ENCODE measurements around the gene SLC35F6.

The SLC35F6 gene

GRCh38 chr2:26764078-26764887 is at the start of gene SLC35F6:
Gene SLC35F6, plus strand, starts transcription at chr2:26764284. Its CDS starts 66 bp downstream, at chr2:26764350.
- CTCF ChIA-PET: interaction anchor here (0.6 kb wide), 1 partner anchor 187 kb away, joined by 3 read pairs; no protein-coding TSS in a partner anchor

GRCh38 chr2:26715528-26716270 is 48.4 kb upstream of the SLC35F6 start:
- ChIA-PET CTCF (interaction anchor here (0.6 to 0.9 kb wide), 2 partner anchors 12 to 67 kb away, joined by 3 read pairs; no protein-coding TSS in a partner anchor), POLR2A (ENCODE audit: low non-redundant PET) (no interaction called here)
- no peak overlapping the region for H3K27ac ChIP-seq
- DNase-seq (ENCODE audit: low spot score): no peak
- TF ChIP-seq CTCF (conservative IDR thresholded peaks at IDR 0.05; ENCODE audit: low read depth): no peak

More at GRCh38 chr2:26764078-26764887, at the start of gene SLC35F6:
- DNase-seq (ENCODE audit: low spot score): peak; percentile 68
- peak within 1 kb of the TSS; percentile 97 for H3K27ac ChIP-seq
- no peak for TF ChIP-seq CTCF (conservative IDR thresholded peaks at IDR 0.05; ENCODE audit: low read depth)
- POLR2A ChIA-PET (ENCODE audit: low non-redundant PET): interaction anchor here (0.7 kb wide), 1 partner anchor 12 kb away, joined by 3 read pairs; no protein-coding TSS in a partner anchor

GRCh38 chr2:26716340-26716739 is 47.7 kb upstream of the SLC35F6 start:
- no peak for DNase-seq (ENCODE audit: low spot score)
- CTCF ChIA-PET: interaction anchor here (0.6 to 0.8 kb wide), 2 partner anchors 14 to 66 kb away, joined by 3 to 5 read pairs; no protein-coding TSS in a partner anchor
- TF ChIP-seq CTCF (conservative IDR thresholded peaks at IDR 0.05; ENCODE audit: low read depth): no peak
- POLR2A ChIA-PET (ENCODE audit: low non-redundant PET): no interaction called here
- no peak overlapping the region for H3K27ac ChIP-seq

GRCh38 chr2:26716769-26717168 is 47.3 kb upstream of the SLC35F6 start:
- ChIA-PET CTCF (interaction anchor here (0.8 kb wide), 1 partner anchor 13 kb away, joined by 5 read pairs; no protein-coding TSS in a partner anchor), POLR2A (ENCODE audit: low non-redundant PET) (no interaction called here)
- H3K27ac ChIP-seq: no peak overlapping the region
- no peak for TF ChIP-seq CTCF (conservative IDR thresholded peaks at IDR 0.05; ENCODE audit: low read depth)
- DNase-seq (ENCODE audit: low spot score): no peak

- POLR2A ChIA-PET (ENCODE audit: low non-redundant PET): no interaction called here
- no peak for DNase-seq (ENCODE audit: low spot score)
- no peak overlapping the region for H3K27ac ChIP-seq
- TF ChIP-seq CTCF (conservative IDR thresholded peaks at IDR 0.05; ENCODE audit: low read depth): no peak
- CTCF ChIA-PET: interaction anchor here (0.5 kb wide), 1 partner anchor 964 kb away, joined by 4 read pairs; no protein-coding TSS in a partner anchor
Measured at GRCh38 chr2:26717362-26717761, 46.7 kb upstream of the SLC35F6 start.

- CTCF ChIA-PET: no interaction called here
- no peak for DNase-seq (ENCODE audit: low spot score)
- no peak overlapping the region for H3K27ac ChIP-seq
- no peak for TF ChIP-seq CTCF (conservative IDR thresholded peaks at IDR 0.05; ENCODE audit: low read depth)
- POLR2A ChIA-PET (ENCODE audit: low non-redundant PET): no interaction called here
Measured at GRCh38 chr2:26718949-26719686, 45.0 kb upstream of the SLC35F6 start.

All from RWPE1 (cell line).